Stomach (tissue), 4 donors: ENCODE measurements around the gene RGS6.

Experiments
- EP300 ChIP-seq: sonication (generic); formaldehyde crosslinking; IDR thresholded peaks from one replicate; pipeline ENCODE4 v1.6.1; 2017; ENCODE audit warnings: antibody characterized with exemption
- POLR2A ChIP-seq, 4 donors: fragments of 450-650 bp; IDR thresholded peaks; one replicate each; pipeline ENCODE4 v1.6.1; 2016; ENCODE audit warnings: antibody characterized with exemption in 4 of 4, control low read depth in 2 of 4, mild to moderate bottlenecking in 1 of 4, moderate library complexity in 1 of 4
- POLR2AphosphoS5 ChIP-seq, 3 donors: sonication (generic); formaldehyde crosslinking; IDR thresholded peaks; one replicate each; pipeline ENCODE4 v1.6.1; 2016; ENCODE audit warnings: antibody characterized with exemption in 3 of 3
- TF ChIP-seq, protein P1 (sequence below), 7 experiments: fragments of 450-650 bp in 4 of 7; fragments of 200-600 bp in 3 of 7; sonication (generic) in 3 of 7; IDR thresholded peaks; one replicate each; pipeline ENCODE4 v1.5.1; 2016 to 2019; ENCODE audit warnings: antibody characterized with exemption in 7 of 7, control low read depth in 2 of 7, mild to moderate bottlenecking in 1 of 7

DNA sequence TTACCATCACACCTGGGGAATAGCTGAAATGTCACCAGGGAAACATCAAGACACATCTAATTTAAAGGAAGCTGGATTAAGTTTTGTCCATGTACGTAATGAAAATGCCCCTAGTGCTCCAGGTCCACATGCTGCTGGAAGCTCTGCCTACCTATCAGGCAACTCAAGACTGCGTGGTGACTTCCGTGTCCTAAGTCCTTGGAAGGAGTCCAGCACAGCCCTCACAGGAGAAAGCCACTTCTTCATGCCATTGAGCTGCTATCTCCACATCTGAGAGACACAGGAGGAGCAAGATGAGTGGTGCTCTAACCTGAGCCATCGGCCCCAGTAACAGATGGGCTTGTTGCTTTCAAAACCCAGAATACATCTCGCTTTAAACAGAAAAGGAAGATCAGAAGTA lies 645.3 kb downstream of the RGS6 start:
- TF ChIP-seq EP300 (no peak), POLR2A (IDR thresholded peaks at IDR 0.05) (no peak), POLR2AphosphoS5 (IDR thresholded peaks at IDR 0.05) (no peak)
- TF ChIP-seq, protein P1, sequence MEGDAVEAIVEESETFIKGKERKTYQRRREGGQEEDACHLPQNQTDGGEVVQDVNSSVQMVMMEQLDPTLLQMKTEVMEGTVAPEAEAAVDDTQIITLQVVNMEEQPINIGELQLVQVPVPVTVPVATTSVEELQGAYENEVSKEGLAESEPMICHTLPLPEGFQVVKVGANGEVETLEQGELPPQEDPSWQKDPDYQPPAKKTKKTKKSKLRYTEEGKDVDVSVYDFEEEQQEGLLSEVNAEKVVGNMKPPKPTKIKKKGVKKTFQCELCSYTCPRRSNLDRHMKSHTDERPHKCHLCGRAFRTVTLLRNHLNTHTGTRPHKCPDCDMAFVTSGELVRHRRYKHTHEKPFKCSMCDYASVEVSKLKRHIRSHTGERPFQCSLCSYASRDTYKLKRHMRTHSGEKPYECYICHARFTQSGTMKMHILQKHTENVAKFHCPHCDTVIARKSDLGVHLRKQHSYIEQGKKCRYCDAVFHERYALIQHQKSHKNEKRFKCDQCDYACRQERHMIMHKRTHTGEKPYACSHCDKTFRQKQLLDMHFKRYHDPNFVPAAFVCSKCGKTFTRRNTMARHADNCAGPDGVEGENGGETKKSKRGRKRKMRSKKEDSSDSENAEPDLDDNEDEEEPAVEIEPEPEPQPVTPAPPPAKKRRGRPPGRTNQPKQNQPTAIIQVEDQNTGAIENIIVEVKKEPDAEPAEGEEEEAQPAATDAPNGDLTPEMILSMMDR (IDR thresholded peaks at IDR 0.05) = no peak
